ENCODE results near the gene PCSK4.

PCSK4 gene

DNA sequence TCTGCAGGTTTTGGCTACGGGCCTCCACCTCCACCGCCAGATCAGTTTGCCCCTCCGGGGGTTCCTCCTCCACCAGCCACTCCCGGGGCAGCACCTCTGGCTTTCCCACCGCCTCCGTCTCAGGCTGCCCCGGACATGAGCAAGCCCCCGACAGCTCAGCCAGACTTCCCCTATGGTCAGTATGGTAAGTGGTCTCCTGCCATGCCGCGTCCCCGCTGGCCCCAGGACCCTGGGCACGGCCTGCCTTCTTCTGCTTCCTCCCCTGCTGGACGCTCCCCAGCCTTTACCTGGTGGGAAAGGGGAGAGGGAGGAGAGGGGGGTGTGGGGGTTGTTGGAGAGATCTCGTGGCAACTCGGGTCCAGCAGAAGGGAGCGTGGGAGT lies 57.7 kb downstream of the PCSK4 start:
- TF ChIP-seq, protein P1, sequence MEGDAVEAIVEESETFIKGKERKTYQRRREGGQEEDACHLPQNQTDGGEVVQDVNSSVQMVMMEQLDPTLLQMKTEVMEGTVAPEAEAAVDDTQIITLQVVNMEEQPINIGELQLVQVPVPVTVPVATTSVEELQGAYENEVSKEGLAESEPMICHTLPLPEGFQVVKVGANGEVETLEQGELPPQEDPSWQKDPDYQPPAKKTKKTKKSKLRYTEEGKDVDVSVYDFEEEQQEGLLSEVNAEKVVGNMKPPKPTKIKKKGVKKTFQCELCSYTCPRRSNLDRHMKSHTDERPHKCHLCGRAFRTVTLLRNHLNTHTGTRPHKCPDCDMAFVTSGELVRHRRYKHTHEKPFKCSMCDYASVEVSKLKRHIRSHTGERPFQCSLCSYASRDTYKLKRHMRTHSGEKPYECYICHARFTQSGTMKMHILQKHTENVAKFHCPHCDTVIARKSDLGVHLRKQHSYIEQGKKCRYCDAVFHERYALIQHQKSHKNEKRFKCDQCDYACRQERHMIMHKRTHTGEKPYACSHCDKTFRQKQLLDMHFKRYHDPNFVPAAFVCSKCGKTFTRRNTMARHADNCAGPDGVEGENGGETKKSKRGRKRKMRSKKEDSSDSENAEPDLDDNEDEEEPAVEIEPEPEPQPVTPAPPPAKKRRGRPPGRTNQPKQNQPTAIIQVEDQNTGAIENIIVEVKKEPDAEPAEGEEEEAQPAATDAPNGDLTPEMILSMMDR (IDR thresholded peaks at IDR 0.05; ENCODE audit: extremely low read depth, missing control alignments), result no peak
- DNase-seq (ENCODE audit: low spot score), result no peak

DNA sequence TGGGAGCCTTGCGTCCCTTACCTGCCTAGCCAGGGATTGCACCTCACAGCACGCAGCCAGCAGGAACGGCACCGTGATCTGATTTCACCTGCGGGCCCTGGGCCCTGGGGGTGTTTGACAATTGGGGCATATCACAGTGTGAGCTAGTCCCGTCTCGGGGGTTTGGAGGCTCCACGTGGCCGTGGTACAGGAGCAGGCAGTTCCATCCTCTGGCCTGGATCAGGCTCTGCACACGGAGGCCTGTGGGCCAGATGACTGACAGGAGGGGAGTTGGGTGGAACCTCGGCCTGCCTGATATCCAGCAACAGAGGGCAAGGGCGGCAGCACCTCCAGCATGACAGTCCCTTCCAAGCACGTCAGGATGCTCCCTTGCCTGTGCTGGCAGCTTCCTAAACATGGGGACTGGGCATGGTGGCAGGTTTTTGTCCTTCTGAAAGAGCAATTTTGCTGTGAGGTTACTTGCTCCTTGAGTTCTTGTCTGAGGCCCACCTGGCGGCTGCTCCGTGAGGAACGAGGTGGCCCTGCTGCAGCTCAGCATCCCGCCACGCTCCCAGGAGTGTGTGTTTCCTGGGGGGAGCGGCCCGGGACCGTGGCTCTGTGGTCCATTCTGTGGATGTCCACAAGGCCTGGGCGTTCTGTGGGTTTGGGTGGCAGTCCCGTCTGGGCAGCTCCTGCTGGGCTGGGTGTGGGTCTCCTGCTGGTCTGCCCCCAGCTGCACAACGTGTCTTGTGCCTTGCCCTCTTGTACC lies 58.2 kb downstream of the PCSK4 start:
- no peak for DNase-seq (ENCODE audit: low spot score)
- TF ChIP-seq, protein P1 (IDR thresholded peaks at IDR 0.05; ENCODE audit: extremely low read depth, missing control alignments), result no peak

Data from GM20000 (cell line).